ENCODE results near the gene MAGOH.

MAGOH gene

DNA sequence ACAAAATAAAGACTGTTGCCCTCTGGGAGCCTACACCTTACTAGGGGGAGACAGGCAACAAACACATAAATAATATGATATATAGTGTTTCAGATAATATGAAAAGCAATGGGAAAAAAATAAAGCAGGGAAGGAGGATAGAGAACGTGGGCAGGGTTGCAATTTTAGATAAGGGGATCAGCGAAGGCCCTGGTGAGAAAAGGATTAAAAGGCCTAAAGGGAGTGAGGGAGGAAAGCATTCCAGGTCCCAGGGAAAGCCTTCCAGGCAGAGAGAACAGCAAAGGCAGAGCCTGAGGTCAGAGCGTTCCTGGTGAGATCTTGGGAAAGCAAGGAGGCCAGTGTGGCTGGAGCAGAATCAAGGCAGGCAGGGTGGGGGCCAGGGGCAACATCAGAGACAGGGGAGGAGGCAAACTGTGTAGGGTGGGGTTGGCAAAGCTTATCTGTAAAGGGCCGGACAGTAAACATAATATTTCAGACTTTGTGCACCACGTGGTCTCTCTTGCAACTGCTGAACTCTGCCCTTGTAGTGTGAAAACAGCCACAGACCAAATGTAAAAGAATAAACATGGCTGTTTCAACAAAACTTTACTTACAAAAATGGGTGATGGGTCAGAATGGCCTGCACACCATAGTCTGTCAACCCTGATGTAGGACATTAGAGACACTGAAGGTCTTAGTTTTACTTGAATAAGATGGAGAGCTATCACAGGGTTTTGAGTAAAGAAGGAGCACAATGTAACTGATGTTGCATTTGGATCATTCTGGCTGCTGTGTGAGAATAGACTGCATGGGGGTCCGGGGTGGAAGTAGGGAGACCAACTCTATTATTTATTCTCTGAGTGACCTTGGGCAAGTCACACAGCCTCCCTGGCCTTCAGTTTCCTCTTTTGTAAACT, 55.0 kb downstream of the MAGOH start:
- no peak for DNase-seq

DNA sequence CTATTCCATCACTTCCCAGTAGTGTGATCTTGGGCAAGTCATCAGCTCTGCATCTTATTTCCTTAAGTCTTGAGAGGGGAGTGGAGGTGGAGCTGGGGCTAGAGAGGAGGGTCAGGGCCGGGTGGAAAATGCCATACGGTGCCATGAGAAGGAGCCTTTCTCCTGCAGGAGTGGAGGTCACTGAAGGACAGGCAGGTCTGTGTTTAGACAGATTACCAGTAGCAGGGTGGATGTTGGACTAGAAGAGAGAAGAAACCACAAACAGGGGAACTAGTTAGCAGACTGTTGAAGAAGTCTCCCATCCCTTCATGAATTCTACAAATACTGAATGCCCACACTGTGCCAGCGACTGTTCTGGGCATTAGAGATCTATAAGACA, 55.6 kb downstream of the MAGOH start:
- DNase-seq, result no peak

DNA sequence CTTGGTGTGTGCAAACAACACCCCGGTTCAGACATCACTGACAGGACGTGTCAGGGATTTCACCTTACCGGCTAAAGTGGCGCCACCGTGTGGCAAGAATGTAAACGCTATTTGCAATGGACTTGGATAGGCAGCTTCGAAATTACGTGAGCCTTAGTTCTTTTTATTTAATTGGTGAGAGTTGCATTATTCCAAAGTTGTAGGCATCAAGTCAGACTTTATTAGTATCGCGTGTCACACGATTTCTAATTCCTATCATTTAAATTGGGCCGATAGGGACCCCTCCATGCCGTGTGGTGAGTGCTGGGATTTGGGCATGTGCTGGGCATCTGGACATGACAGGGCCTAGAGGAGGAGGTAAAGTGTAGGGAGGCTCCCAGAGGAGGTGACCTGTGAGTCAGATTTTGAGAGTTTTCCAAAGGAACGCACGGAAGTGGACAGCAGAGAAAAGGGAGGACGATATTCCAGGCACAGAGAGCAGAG, 56.2 kb downstream of the MAGOH start:
- DNase-seq, result peak; percentile 19

DNA sequence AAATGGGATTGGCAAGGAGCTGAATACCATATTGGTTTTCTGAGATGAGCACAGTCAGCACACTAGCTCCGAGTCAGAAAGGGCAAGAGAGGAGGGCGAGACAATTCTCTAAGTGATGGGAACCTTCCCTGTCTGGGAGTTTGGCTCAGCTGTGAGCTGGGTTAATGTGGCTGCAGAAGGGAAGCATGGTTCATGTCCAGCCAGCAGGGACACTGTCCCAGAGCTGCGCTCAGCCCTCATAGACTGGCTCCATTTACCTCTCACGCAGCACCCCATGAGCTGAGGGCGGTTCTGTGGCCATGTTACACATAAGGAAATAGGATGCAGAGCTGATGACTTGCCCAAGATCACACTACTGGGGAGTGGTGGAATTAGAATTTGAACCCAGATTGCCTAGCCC, 57.4 kb downstream of the MAGOH start:
- DNase-seq, result no peak

DNA sequence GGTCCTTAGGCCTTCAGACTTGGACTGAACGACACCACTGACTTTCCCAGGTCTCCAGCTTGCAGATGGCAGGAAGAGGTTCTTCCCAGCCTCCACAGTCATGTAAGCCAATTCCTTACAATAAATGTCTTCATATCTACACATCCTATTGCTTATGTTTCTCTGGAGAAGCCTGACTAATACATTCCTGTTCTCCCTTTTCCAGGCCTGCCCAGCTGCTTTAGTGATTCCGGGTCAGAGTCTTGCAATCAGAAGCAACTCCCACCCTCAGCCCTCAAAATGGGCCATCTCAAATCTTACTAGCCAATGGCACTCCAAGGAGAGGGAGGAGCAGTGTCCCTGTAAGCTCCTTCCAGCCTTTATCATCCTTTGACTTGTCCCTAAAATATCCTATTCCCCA, 58.1 kb downstream of the MAGOH start:
- no peak for DNase-seq
